GM19351 (cell line): ENCODE data around the gene MBTPS1.

Experiments
- ATAC-seq: cut with Tn5 transposase; IDR thresholded peaks from one replicate; pipeline ENCODE4 v1.9.1; 2021; ENCODE audit warnings: mild to moderate bottlenecking, moderate library complexity; ENCODE audit not compliant: unreplicated experiment

MBTPS1 gene

GRCh38 chr16:84014570-84015327 is 102.0 kb downstream of the MBTPS1 start:
- no peak for ATAC-seq

GRCh38 chr16:84013787-84014569 is 102.8 kb downstream of the MBTPS1 start:
- peak; percentile 81 for ATAC-seq

GRCh38 chr16:84009282-84009681 is 107.5 kb downstream of the MBTPS1 start:
- no peak for ATAC-seq

GRCh38 chr16:84007965-84008364 is 108.8 kb downstream of the MBTPS1 start:
- no peak for ATAC-seq

- ATAC-seq: no peak
Observed at GRCh38 chr16:84007520-84007919, 109.2 kb downstream of the MBTPS1 start.

- no peak for ATAC-seq
Observed at GRCh38 chr16:84005391-84005790, 111.4 kb downstream of the MBTPS1 start.

GRCh38 chr16:84004442-84004841 is 112.3 kb downstream of the MBTPS1 start:
- ATAC-seq: no peak
